GM19468 (cell line): ENCODE data around the gene LRIT2.

Source experiments
- ATAC-seq: cut with Tn5 transposase; IDR thresholded peaks from one replicate; pipeline ENCODE4 v1.9.1; 2021; ENCODE audit warnings: mild to moderate bottlenecking, moderate library complexity, moderate number of reproducible peaks; ENCODE audit not compliant: unreplicated experiment; ENCODE audit errors: extremely low read depth

LRIT2 gene

GRCh38 chr10:84225427-84226173 lies at the start of gene LRIT2:
Gene LRIT2 (minus strand): TSS chr10:84225544. CDS start chr10:84225520, 24 bp downstream.
- no peak for ATAC-seq

GRCh38 chr10:84270708-84271107 lies 45.4 kb upstream of the LRIT2 start:
- no peak for ATAC-seq

GRCh38 chr10:84269773-84270172 lies 44.4 kb upstream of the LRIT2 start:
- ATAC-seq = no peak

- ATAC-seq = no peak
Observed at GRCh38 chr10:84269162-84269561, 43.8 kb upstream of the LRIT2 start.

GRCh38 chr10:84267503-84268126 lies 42.3 kb upstream of the LRIT2 start:
- ATAC-seq = peak; percentile 31

GRCh38 chr10:84265418-84265817 lies 40.1 kb upstream of the LRIT2 start:
- no peak for ATAC-seq

GRCh38 chr10:84264611-84265141 lies 39.3 kb upstream of the LRIT2 start:
- ATAC-seq = peak; percentile 87

GRCh38 chr10:84263716-84264115 lies 38.4 kb upstream of the LRIT2 start:
- no peak for ATAC-seq

GRCh38 chr10:84262190-84262956 lies 37.0 kb upstream of the LRIT2 start:
- ATAC-seq = no peak

- no peak for ATAC-seq
Observed at GRCh38 chr10:84261236-84261915, 36.0 kb upstream of the LRIT2 start.

GRCh38 chr10:84258034-84258695 lies 32.8 kb upstream of the LRIT2 start:
- no peak for ATAC-seq

- no peak for ATAC-seq
Observed at GRCh38 chr10:84257343-84258020, 32.1 kb upstream of the LRIT2 start.

- ATAC-seq = no peak
Observed at GRCh38 chr10:84256510-84257342, 31.4 kb upstream of the LRIT2 start.

- no peak for ATAC-seq
Observed at GRCh38 chr10:84254552-84255478, 29.5 kb upstream of the LRIT2 start.

- no peak for ATAC-seq
Observed at GRCh38 chr10:84248794-84249193, 23.4 kb upstream of the LRIT2 start.

GRCh38 chr10:84247496-84247895 lies 22.2 kb upstream of the LRIT2 start:
- ATAC-seq = no peak

GRCh38 chr10:84244651-84245270 lies 19.4 kb upstream of the LRIT2 start, which contains the start of gene RGR:
Gene RGR (plus strand): TSS chr10:84245053. CDS start chr10:84245091, 38 bp downstream.
- ATAC-seq = no peak
